ENCODE measurements around the gene CRY2.

Gene CRY2

GRCh38 chr11:45885274-45885920 lies 38.1 kb downstream of the CRY2 start, which contains the start of gene MAPK8IP1:
Gene MAPK8IP1, plus strand, starts transcription at chr11:45885651. Its CDS starts 170 bp downstream, at chr11:45885821.
- H3K4me3 ChIP-seq (ENCODE audit: control insufficient read depth, low read depth, low read length) = peak within 1 kb of the TSS; percentile 30
- DNase-seq (ENCODE audit: low read depth) = no peak
- TF ChIP-seq CTCF (IDR thresholded peaks at IDR 0.05; ENCODE audit: control insufficient read depth, insufficient read depth, low read depth, low read length, missing control alignments) = no peak

DNA sequence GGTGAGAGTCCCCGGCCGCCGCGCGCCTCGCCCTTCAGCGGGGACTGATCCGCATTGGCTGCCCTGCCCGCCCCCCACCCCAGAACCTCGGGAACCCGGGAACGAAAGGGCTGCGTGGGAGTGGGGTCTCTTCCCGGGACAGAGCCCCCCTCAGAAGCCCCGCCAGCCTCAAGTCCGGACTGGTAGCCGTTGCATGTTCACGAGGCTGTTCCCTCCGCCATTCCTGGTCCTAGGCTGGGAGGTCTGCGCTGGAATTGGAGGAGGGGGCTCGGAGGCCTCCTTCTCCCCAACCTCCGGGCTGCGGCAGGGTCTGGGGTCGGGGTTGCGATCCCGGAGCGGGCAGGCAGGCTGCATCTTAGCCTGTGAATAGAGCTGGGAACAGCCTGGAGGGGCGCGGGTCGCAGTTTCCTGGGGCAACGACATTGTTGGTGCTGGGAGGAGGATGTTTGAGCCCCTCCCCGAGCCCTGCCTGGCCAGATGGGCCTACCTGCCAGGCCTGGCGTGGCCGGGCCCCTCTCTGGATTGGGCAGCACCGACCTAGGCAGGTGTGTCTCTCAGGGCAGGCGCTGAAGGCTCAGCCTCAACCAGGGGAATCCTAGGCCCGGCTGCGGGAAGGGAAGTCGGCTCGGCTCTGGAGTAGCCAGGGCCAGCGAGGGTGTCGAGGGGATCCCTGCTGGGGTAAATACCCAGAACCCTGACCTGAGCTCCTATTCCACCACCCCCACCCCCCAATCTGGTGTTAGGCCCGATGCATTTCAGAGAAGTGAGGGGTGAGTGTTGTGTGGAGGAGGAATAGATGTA lies 38.8 kb downstream of the CRY2 start:
- no peak for DNase-seq (ENCODE audit: low read depth)
- TF ChIP-seq CTCF (IDR thresholded peaks at IDR 0.05; ENCODE audit: control insufficient read depth, insufficient read depth, low read depth, low read length, missing control alignments) = no peak

DNA sequence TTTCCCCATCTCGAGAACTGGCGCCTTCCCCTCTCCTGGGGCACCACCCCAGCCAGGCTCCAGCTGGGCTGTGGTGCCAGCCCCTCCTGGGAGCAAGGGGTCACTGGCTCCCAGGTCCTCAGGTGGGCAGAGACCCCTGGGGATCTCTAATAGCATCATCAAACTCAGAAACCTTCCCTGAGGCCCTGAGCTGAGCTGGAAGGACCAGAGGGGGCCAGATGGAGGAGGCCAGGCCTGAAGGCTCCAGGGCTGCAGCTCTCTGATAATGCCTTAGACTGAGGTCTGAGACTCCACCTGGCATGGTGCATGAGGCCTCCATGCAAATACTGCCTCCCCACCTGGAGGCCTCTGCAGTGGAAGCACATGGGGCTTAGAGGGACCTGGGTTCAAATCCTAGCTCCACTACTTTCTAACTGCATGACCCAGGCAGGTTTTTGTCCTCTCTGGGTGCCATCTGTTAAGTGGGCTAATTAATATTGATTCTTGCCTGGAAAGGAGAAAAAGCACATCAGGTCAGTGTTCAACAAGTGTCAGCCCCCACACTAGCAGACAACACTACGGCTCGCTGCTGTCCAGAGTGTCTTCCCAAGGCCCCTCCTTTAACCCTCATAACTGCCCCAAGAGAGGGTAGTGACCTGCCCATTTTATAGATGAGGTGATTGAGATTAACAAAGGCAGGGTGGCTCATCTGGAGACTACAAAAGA lies 39.7 kb downstream of the CRY2 start:
- DNase-seq (ENCODE audit: low read depth) = no peak
- no peak overlapping the region for H3K4me3 ChIP-seq (ENCODE audit: control insufficient read depth, low read depth, low read length)
- no peak for TF ChIP-seq CTCF (IDR thresholded peaks at IDR 0.05; ENCODE audit: control insufficient read depth, insufficient read depth, low read depth, low read length, missing control alignments)

More for the DNA sequence above, 38.8 kb downstream of the CRY2 start:
- peak overlapping the region; percentile 30 for H3K4me3 ChIP-seq (ENCODE audit: control insufficient read depth, low read depth, low read length)

GRCh38 chr11:45887587-45887986 lies 40.3 kb downstream of the CRY2 start:
- no peak for DNase-seq (ENCODE audit: low read depth)
- no peak overlapping the region for H3K4me3 ChIP-seq (ENCODE audit: control insufficient read depth, low read depth, low read length)
- no peak for TF ChIP-seq CTCF (IDR thresholded peaks at IDR 0.05; ENCODE audit: control insufficient read depth, insufficient read depth, low read depth, low read length, missing control alignments)

- H3K4me3 ChIP-seq (ENCODE audit: control insufficient read depth, low read depth, low read length) = no peak overlapping the region
- TF ChIP-seq CTCF (IDR thresholded peaks at IDR 0.05; ENCODE audit: control insufficient read depth, insufficient read depth, low read depth, low read length, missing control alignments) = no peak
- DNase-seq (ENCODE audit: low read depth) = no peak
Measured at GRCh38 chr11:45889555-45889954, 42.3 kb downstream of the CRY2 start.

GRCh38 chr11:45889966-45890365 lies 42.7 kb downstream of the CRY2 start:
- no peak for TF ChIP-seq CTCF (IDR thresholded peaks at IDR 0.05; ENCODE audit: control insufficient read depth, insufficient read depth, low read depth, low read length, missing control alignments)

More at GRCh38 chr11:45889966-45890365, 42.7 kb downstream of the CRY2 start:
- DNase-seq (ENCODE audit: low read depth) = no peak
- H3K4me3 ChIP-seq (ENCODE audit: control insufficient read depth, low read depth, low read length) = no peak overlapping the region
